ENCODE results near the gene SIRPA. TPM values are rescaled to one million over a fixed set of nuclear protein-coding genes. Genes with fewer than 3 reads are reported as not detected.

The SIRPA gene
- total RNA-seq, 1 donor from 2014 or later: 25.5 TPM

DNA sequence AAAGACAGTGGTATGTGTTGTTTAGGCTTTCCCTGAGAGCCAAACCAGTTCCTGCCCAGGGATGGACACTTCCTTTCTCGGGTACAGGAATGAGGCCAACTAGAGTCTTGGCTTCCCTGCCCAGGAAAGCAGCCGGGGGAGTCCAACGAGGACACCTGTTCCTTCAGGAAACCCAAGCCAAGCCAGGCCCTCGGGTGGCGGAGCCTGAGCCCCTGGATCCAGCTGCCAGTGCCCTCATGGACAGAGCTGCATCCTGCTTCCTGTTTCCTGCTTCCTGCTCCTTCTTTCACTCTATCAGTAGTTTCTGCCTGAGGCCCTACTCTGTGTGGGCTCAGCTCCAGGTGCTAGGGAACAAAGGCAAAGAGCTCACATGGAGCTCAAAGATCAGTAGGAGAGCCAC lies 7.9 kb upstream of the SIRPA start:
- Histone ChIP-seq H3K27ac (replicated peaks) (no peak overlapping the region), H3K4me3 (no peak overlapping the region), H3K36me3 (no peaks in the 10 kb centered on the region), H3K4me1 (peaks cover 8% of the 10 kb centered on the region), H3K27me3 (ENCODE audit: low read depth) (no peaks in the 10 kb centered on the region), H3K9me3 (replicated peaks) (no peaks in the 10 kb centered on the region)
- TF ChIP-seq, protein P1, sequence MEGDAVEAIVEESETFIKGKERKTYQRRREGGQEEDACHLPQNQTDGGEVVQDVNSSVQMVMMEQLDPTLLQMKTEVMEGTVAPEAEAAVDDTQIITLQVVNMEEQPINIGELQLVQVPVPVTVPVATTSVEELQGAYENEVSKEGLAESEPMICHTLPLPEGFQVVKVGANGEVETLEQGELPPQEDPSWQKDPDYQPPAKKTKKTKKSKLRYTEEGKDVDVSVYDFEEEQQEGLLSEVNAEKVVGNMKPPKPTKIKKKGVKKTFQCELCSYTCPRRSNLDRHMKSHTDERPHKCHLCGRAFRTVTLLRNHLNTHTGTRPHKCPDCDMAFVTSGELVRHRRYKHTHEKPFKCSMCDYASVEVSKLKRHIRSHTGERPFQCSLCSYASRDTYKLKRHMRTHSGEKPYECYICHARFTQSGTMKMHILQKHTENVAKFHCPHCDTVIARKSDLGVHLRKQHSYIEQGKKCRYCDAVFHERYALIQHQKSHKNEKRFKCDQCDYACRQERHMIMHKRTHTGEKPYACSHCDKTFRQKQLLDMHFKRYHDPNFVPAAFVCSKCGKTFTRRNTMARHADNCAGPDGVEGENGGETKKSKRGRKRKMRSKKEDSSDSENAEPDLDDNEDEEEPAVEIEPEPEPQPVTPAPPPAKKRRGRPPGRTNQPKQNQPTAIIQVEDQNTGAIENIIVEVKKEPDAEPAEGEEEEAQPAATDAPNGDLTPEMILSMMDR (IDR thresholded peaks at IDR 0.05; ENCODE audit: borderline replicate concordance): no peak
- intact Hi-C loops (cut with micrococcal nuclease): no loop called here
- DNase-seq: no peak

DNA sequence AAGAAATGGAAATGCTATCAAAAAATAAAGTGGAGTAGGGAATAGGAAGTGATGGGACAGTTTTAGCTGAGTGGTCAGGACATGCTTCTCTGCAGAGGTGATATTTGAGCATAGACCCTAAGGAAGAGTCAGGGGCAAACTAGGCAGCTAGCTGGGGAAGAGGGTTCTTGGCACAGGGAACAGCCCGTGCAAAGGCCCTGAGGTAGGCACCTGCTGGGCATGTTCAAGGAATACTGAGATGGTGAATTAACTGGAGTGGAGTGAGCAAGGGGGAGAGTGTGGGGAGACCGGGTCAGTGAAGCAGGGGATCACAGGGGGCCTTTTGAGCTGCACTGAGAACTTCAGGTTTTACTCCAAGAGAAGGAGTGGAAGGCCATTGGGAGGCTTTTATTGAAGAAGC lies 7.5 kb upstream of the SIRPA start:
- intact Hi-C loops (cut with micrococcal nuclease): no loop called here
- H3K36me3 ChIP-seq: no peaks in the 10 kb centered on the region
- TF ChIP-seq, protein P1 (IDR thresholded peaks at IDR 0.05; ENCODE audit: borderline replicate concordance): no peak
- no peak for DNase-seq
- no peak overlapping the region for H3K4me3 ChIP-seq
- no peak overlapping the region for H3K27ac ChIP-seq (replicated peaks)
- no peaks in the 10 kb centered on the region for H3K9me3 ChIP-seq (replicated peaks)
- peaks cover 8% of the 10 kb centered on the region for H3K4me1 ChIP-seq
- H3K27me3 ChIP-seq (ENCODE audit: low read depth): no peaks in the 10 kb centered on the region

DNA sequence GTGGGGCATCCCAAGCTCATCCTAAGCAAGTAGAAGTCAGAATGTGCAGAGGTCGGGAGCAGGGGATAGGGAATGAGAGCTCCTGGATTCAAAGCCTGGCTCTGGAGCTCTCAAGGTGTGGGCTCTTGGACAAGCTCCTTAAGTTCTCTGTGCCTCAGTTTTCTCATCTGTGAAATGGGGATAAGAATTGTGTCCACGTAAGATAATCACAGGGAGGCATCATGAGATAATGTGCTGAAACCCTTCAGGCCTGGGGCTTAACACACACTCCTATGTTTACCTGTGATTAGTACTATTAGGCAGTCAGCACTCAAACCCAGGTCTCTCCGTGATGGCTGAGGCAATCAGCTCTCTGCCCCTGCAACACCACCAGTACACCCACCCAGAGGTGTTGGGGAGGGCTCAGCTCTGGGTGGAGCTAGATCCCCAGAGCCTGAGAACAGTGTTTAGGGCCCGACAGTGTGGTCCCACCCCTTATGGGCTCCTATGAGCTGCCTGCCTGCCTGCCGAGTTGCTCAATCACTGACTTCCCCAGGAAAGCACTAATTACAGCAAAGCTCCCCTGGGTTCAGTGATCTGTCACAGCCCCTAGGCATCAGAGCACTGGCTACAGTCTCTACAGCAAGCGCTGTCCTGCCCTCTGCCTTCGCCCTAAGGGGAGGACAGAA lies 6.3 kb upstream of the SIRPA start:
- TF ChIP-seq, protein P1 (IDR thresholded peaks at IDR 0.05; ENCODE audit: borderline replicate concordance): no peak
- peaks cover 6% of the 10 kb centered on the region for H3K27me3 ChIP-seq (ENCODE audit: low read depth)
- H3K36me3 ChIP-seq: no peaks in the 10 kb centered on the region
- no peak for DNase-seq
- H3K4me3 ChIP-seq: no peak overlapping the region
- H3K9me3 ChIP-seq (replicated peaks): no peaks in the 10 kb centered on the region
- intact Hi-C loops (cut with micrococcal nuclease): no loop called here
- peaks cover 13% of the 10 kb centered on the region for H3K4me1 ChIP-seq
- H3K27ac ChIP-seq (replicated peaks): no peak overlapping the region

DNA sequence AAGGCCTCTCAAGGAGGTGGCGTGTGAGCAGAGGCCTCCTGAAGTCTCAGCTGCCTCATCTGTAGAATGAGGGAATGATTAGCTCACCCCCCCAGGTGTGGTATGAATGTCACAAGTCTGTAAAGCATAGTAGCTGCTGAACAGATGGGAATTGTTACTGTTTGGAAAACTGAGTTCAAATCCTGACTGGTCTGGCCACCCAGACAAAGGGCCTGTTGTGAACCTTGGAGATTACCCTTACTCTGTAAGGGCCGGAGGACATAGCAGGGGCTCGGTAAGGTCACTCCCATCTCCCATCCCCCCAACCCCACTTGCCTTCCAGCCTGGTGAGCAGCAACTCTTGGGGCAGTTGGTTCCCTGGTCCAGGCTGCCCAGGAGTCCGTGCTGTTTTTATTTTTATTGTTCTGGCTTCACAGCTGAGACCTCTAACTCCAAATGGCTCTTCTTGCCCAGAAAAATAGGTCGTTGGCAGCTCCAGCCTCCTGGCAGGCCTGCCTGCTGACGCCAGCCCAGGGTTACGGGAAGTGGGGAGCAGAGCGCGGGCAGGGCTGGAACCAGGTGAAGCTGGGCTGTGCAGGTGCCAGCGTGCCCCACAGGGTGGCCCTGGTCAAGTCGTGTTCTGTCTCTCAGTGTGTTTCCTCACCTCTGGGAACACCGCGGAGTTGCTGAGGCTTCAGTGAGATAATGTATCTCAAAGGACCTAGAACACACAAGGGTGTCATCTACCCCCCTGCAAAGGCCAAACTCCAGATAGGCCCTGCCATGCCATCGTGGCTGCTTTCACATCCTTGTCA lies 4.5 kb upstream of the SIRPA start:
- H3K4me1 ChIP-seq: peaks cover 23% of the 10 kb centered on the region
- no peak overlapping the region for H3K4me3 ChIP-seq
- peaks cover 12% of the 10 kb centered on the region for H3K27me3 ChIP-seq (ENCODE audit: low read depth)
- TF ChIP-seq, protein P1 (IDR thresholded peaks at IDR 0.05; ENCODE audit: borderline replicate concordance): no peak
- intact Hi-C loops (cut with micrococcal nuclease): no loop called here
- no peak overlapping the region for H3K27ac ChIP-seq (replicated peaks)
- DNase-seq: no peak
- no peaks in the 10 kb centered on the region for H3K36me3 ChIP-seq
- H3K9me3 ChIP-seq (replicated peaks): no peaks in the 10 kb centered on the region

DNA sequence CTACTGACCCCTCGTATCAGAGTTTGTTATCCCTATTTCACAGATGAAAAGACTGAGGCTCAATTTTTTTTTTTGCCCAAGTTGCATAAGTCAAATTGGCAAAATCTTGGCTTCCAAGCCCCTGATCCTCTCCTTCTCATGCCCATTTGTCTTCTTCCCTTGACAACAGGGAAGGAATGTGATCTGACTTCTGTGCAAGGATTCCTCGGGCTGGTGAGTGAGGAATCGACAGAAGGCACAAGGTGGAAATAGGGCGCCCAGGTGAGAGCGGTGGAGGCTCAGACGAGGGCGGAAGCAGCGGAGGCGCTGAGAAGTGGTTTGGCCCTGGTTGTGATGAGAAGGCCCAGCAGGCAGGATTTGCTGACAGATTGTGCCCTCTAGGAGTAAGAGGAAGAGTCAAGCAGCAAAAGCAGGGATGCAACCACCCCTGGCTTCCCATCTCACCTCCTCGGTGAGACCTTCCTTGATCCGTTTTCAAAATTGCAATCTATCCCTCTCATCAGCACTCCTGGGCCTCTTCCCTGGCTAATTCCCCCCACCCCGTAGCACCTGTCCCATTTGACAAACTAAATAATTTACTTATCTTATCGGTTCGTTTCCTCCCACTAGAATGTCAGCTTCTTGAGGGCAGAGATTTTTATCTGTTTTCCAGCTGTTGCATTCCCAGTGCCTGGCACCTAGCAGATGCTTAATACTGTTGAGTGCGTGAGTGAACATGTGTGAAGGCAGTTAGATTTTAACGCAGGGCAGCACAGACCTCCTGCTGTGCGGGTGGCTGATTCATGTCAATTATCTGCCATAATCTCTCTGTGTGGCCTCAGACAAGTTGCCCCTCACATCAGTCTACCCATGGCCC lies 3.7 kb upstream of the SIRPA start:
- no peak overlapping the region for H3K27ac ChIP-seq (replicated peaks)
- peaks cover 13% of the 10 kb centered on the region for H3K27me3 ChIP-seq (ENCODE audit: low read depth)
- peaks cover 31% of the 10 kb centered on the region for H3K4me1 ChIP-seq
- no peak for DNase-seq
- intact Hi-C loops (cut with micrococcal nuclease): no loop called here
- H3K4me3 ChIP-seq: no peak overlapping the region
- TF ChIP-seq, protein P1 (IDR thresholded peaks at IDR 0.05; ENCODE audit: borderline replicate concordance): no peak
- no peaks in the 10 kb centered on the region for H3K9me3 ChIP-seq (replicated peaks)
- H3K36me3 ChIP-seq: no peaks in the 10 kb centered on the region

Measured in left ventricle myocardium inferior (tissue), 1 donor.